Gastroesophageal sphincter (tissue), 3 donors: ENCODE data around the gene AZIN2.

ENCODE experiments used
- CTCF ChIP-seq, 4 experiments: fragments of 200-600 bp in 2 of 4; fragments of 450-650 bp in 2 of 4; sonication (generic) in 1 of 4; IDR thresholded peaks; one replicate each; pipeline ENCODE4 v1.5.1; 2017 to 2019; ENCODE audit warnings: antibody characterized with exemption in 4 of 4, mild to moderate bottlenecking in 2 of 4, moderate library complexity in 2 of 4
- POLR2A ChIP-seq, 2 donors: fragments of 450-650 bp; IDR thresholded peaks; one replicate each; pipeline ENCODE4 v1.6.1; 2017; ENCODE audit warnings: antibody characterized with exemption in 2 of 2, mild to moderate bottlenecking in 2 of 2, moderate library complexity in 1 of 2
- POLR2AphosphoS5 ChIP-seq: sonication (generic); formaldehyde crosslinking; IDR thresholded peaks from one replicate; pipeline ENCODE4 v1.6.1; 2017; ENCODE audit warnings: antibody characterized with exemption

DNA sequence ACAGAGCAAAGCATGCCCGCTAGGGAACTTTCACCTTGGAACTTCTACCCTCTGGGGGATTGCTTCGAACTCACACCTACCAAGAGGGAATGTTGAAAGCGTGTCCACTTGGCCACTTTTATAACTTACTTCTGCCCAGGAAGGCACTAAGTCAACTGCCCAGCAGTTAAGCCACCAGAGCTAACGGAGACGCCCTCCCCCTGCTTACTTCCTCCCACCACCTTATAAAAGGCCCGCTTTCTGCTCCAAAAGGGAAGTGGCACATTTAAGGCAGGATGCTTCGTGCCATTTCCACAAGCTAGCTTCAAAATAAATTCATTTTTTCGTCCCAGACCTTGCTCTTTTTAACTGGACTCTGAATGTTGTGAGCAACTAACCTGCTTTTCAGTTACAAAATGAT, 41.1 kb upstream of the AZIN2 start:
- TF ChIP-seq CTCF (IDR thresholded peaks at IDR 0.05) (no peak), POLR2AphosphoS5 (no peak), POLR2A (IDR thresholded peaks at IDR 0.05) (no peak)
